Cardiac muscle cell (in vitro differentiated cells and primary cell): ENCODE measurements around the gene UPK1A. TPM values are rescaled to one million over a fixed set of nuclear protein-coding genes. Genes with fewer than 3 reads are reported as not detected.

Source experiments
- DNase-seq, 2 donors: peaks; one replicate each; pipeline versions ENCODE4 v3.0.0 to v3.0.0-alpha.2; 2010 to 2017; ENCODE audit warnings: low read depth in 1 of 2, low spot score in 1 of 2
- H3K27ac ChIP-seq: fragments of 200-600 bp; sonication (generic); 2 replicates; pipeline ENCODE4 v1.5.1; 2016
- H3K27me3 ChIP-seq: fragments of 200-600 bp; sonication (generic); 2 replicates; pipeline ENCODE4 v1.6.0; 2016; ENCODE audit warnings: control low read depth
- H3K36me3 ChIP-seq: fragments of 200-600 bp; sonication (generic); 2 replicates; pipeline ENCODE4 v1.5.1; 2016; ENCODE audit warnings: control low read depth
- H3K4me1 ChIP-seq: fragments of 200-600 bp; sonication (generic); 2 replicates; pipeline ENCODE4 v1.8.1; 2017; ENCODE audit warnings: low read depth, mild to moderate bottlenecking, mixed run types
- H3K4me3 ChIP-seq: fragments of 200-600 bp; sonication (generic); 2 replicates; pipeline ENCODE4 v1.5.1; 2016; ENCODE audit warnings: mild to moderate bottlenecking
- H3K9me3 ChIP-seq: fragments of 200-600 bp; sonication (generic); 2 replicates; pipeline ENCODE4 v1.5.1; 2017; ENCODE audit warnings: low read depth, mild to moderate bottlenecking, control low read depth
- CTCF ChIP-seq: IDR thresholded peaks from 2 replicates; pipeline ENCODE4 v1.5.1; 2012; ENCODE audit warnings: low read depth, mild to moderate bottlenecking, low read length
- polyA plus RNA-seq: library from polyadenylated mRNA; unstranded; fragments of >200 nt; fragmentation: Nextera tagmentation; extraction: Ambion mirVana; gene quantifications from 2 replicates; pipeline ENCODE4 v1.2.1, GENCODE V29; 2016
- total RNA-seq: library from RNA; depleted of rRNA; stranded (reverse); fragments of >200 nt; gene quantifications from 2 replicates; pipeline ENCODE4 v1.2.3, GENCODE V29; 2016

UPK1A gene
- total and polyA plus RNA-seq, 2 experiments from 2014 or later, result 1.4 TPM; not detected in 1

GRCh38 chr19:35641515-35642151 lies 24.7 kb upstream of the UPK1A start, which contains the start of gene ETV2:
ETV2 (plus strand) TSS chr19:35641745; CDS start chr19:35642461, 716 bp downstream.
- peak; percentile 24 to 77 for DNase-seq
- H3K27ac ChIP-seq, result peak within 1 kb of the TSS; percentile 31
- no peak within 1 kb of the TSS for H3K4me3 ChIP-seq
- H3K4me1 ChIP-seq, result peaks cover 6% of the 10 kb centered on the region
- H3K36me3 ChIP-seq, result peaks cover 13% of the 10 kb centered on the region
- H3K9me3 ChIP-seq, result no peaks in the 10 kb centered on the region
- no peak for TF ChIP-seq CTCF
- no peaks in the 10 kb centered on the region for H3K27me3 ChIP-seq

GRCh38 chr19:35642312-35642711 lies 24.0 kb upstream of the UPK1A start:
- TF ChIP-seq CTCF, result no peak
- Histone ChIP-seq H3K4me3 (no peak overlapping the region), H3K9me3 (no peaks in the 10 kb centered on the region), H3K36me3 (peaks cover 6% of the 10 kb centered on the region), H3K27me3 (no peaks in the 10 kb centered on the region), H3K27ac (peak overlapping the region; percentile 31), H3K4me1 (peaks cover 6% of the 10 kb centered on the region)
- no peak for DNase-seq

GRCh38 chr19:35642798-35643254 lies 23.5 kb upstream of the UPK1A start:
- DNase-seq, result no peak
- Histone ChIP-seq H3K4me1 (peaks cover 6% of the 10 kb centered on the region), H3K36me3 (peaks cover under 1% of the 10 kb centered on the region), H3K27me3 (no peaks in the 10 kb centered on the region), H3K27ac (peak overlapping the region; percentile 37), H3K9me3 (no peaks in the 10 kb centered on the region), H3K4me3 (peak overlapping the region; percentile 33)
- no peak for TF ChIP-seq CTCF

- H3K9me3 ChIP-seq, result no peaks in the 10 kb centered on the region
- no peak for TF ChIP-seq CTCF
- H3K4me3 ChIP-seq, result peak overlapping the region; percentile 33
- H3K4me1 ChIP-seq, result peaks cover 6% of the 10 kb centered on the region
- peak; percentile 86 to 92 for DNase-seq
- H3K27ac ChIP-seq, result peak overlapping the region; percentile 52
- H3K27me3 ChIP-seq, result no peaks in the 10 kb centered on the region
- no peaks in the 10 kb centered on the region for H3K36me3 ChIP-seq
Measured at GRCh38 chr19:35643255-35644205, 22.8 kb upstream of the UPK1A start.

GRCh38 chr19:35644206-35644986 lies 21.9 kb upstream of the UPK1A start:
- Histone ChIP-seq H3K27me3 (no peaks in the 10 kb centered on the region), H3K9me3 (no peaks in the 10 kb centered on the region), H3K36me3 (no peaks in the 10 kb centered on the region), H3K4me1 (peaks cover 4% of the 10 kb centered on the region), H3K4me3 (peak overlapping the region; percentile 33), H3K27ac (peak overlapping the region; percentile 67)
- DNase-seq, result peak; percentile 96 to 97
- no peak for TF ChIP-seq CTCF
